Breast epithelium (tissue), 4 donors: ENCODE measurements around the gene GYPA. TPM values are rescaled to one million over a fixed set of nuclear protein-coding genes. Genes with fewer than 3 reads are reported as not detected.
"Not testable (repeated sequence)": the region's sequence is repeated elsewhere in the genome, so short reads cannot be mapped to it uniquely, and the experiment has no call there.

ENCODE experiments used
- DNase-seq, 2 donors: peaks; one replicate each; pipeline ENCODE4 v3.0.0-alpha.2; 2019; ENCODE audit warnings: low spot score in 2 of 2
- H3K27ac ChIP-seq, 2 donors: fragments of 200-600 bp; sonication (generic) in 1 of 2; one replicate each; pipeline ENCODE4 v1.5.1; 2016 to 2019; ENCODE audit warnings: mild to moderate bottlenecking in 1 of 2
- H3K27me3 ChIP-seq, 2 donors: fragments of 200-600 bp; sonication (generic) in 1 of 2; one replicate each; pipeline versions ENCODE4 v1.5.1 to v1.6.0; 2017 to 2019; ENCODE audit warnings: control low read depth in 1 of 2, mild to moderate bottlenecking in 1 of 2
- H3K36me3 ChIP-seq: fragments of 200-600 bp; one replicate; pipeline ENCODE4 v1.5.1; 2019
- H3K4me1 ChIP-seq, 2 donors: fragments of 200-600 bp; sonication (generic); one replicate each; pipeline ENCODE4 v1.5.1; 2016 to 2019; ENCODE audit warnings: control low read depth in 1 of 2
- H3K4me3 ChIP-seq, 3 donors: fragments of 200-600 bp; sonication (generic); 1 replicate in 2 of 3; 2 replicates in 1 of 3; pipeline ENCODE4 v1.5.1; 2016 to 2019; ENCODE audit warnings: mild to moderate bottlenecking in 3 of 3, moderate library complexity in 2 of 3
- H3K9me3 ChIP-seq, 2 donors: fragments of 200-600 bp; sonication (generic) in 1 of 2; one replicate each; pipeline ENCODE4 v1.5.1; 2016 to 2019; ENCODE audit warnings: control low read depth in 1 of 2
- intact Hi-C: fragments of 100-400 bp; cut with DNase I; formaldehyde crosslinking; loops from one replicate; pipeline ENCODE4 v1.15.1; 2023; ENCODE audit warnings: low total_unique reads
- total RNA-seq, 3 donors: library from RNA; depleted of rRNA; stranded (reverse); fragments of >200 nt; gene quantifications; one replicate each; pipeline ENCODE4 v1.1.0, GENCODE V29; 2016

The GYPA gene
- total RNA-seq, 3 donors from 2014 or later: not detected

- DNase-seq, H3K4me3 ChIP-seq, H3K27me3 ChIP-seq, intact Hi-C loops, H3K36me3 ChIP-seq, H3K9me3 ChIP-seq, H3K4me1 ChIP-seq, H3K27ac ChIP-seq: not testable (repeated sequence)
Measured at GRCh38 chr4:144060234-144060859, 80.2 kb downstream of the GYPA start.

Other genes with a start within 250 kb of the GYPA start
- gene GYPE, start 235.2 kb downstream of the GYPA start, total RNA-seq: 1 to 10 TPM in 1 of 3 donors, under 1 TPM in 2; 0.29 to 2.1 (median 0.66) TPM
- not detected for gene GYPB, start 121.3 kb downstream of the GYPA start, total RNA-seq